ENCODE data around the gene GCAT. TPM values are rescaled to one million over a fixed set of nuclear protein-coding genes. Genes with fewer than 3 reads are reported as not detected.

Gene GCAT
- total and polyA plus RNA-seq, 10 of the 15 experiments (the other 5 are each of a cell fraction or from before 2014, with no cell fraction given), result 0.95 to 34.3 (median 15.3) TPM

DNA sequence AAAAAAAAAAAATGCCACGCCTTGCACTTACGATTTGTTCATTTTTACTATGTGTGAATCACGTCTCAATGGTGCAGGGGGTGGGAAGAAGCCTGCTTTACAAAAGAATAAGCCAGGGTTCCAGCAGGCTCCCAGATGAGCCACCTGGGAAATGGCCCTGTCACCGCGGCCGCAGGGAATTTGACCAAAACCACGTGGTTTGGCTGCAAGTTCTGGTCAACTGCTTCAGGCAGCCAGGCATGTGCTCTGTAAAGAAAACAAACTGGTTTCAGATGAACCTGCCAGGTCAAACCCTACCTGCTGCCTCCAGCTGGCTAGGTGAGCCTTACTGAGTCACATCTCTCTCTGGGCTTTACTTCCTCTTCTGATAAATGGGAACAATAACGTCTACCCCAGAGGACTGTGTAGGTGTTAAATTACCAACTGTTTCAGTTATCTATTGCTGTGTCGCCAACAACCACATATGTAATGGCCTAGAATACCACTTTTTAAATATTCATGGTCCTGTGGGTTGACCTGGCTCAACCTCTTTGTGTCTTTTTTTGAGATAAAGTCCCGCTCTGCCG, 30.5 kb upstream of the GCAT start (continued):
- no peak for TF ChIP-seq ZNF274 (IDR thresholded peaks at IDR 0.05; ENCODE audit: insufficient read depth, insufficient read length)

DNA sequence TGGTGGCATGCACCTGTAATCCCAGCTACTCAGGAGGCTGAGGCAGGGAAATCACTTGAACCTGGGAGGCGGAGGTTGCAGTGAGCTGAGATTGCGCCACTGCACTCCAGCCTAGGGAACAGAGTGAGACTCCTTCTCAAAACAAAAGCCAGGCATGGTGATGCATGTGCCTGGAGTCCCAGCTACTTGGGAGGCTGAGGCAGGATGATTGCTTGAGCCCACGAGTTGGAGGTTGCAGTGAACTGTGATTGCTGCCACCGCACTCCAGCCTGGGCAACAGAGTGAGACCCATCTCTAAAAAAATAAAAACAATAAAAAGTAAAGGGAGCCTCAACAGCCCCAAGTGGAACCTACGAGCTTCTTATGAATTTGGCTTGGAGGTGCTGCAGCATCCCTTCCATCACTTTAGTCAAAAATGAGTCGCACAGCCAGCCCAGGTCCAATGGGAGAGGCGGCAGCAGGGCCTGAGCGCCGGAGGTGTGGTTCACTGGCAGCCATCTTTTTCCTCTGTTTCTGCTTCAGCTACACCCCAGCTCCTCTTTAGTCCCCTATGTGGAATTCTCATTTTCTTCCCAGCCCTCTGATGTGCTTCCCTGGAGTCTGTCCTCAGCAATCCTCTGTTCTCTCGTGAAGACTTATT, 29.2 kb upstream of the GCAT start:
- Histone ChIP-seq H3K9ac (ENCODE audit: control insufficient read depth, insufficient read depth, low read length) (no peak overlapping the region), H3K4me1 (ENCODE audit: control insufficient read depth, insufficient read depth, low read length) (peaks cover 17% of the 10 kb centered on the region), H3K36me3 (ENCODE audit: control insufficient read depth in 2 of 2, insufficient read depth in 2 of 2, low read length in 1 of 2) (no peaks in the 10 kb centered on the region; a peak in 1 of 4 replicates), H3K79me2 (ENCODE audit: control insufficient read depth, insufficient read depth, low read length) (no peaks in the 10 kb centered on the region), H3K27me3 (replicated peaks in 1 of 2; ENCODE audit: control insufficient read depth in 2 of 2, insufficient read depth in 2 of 2, low read length in 1 of 2) (no peaks in the 10 kb centered on the region), H3K27ac (ENCODE audit: control insufficient read depth, insufficient read depth) (no peak overlapping the region), H3K4me3 (no peak overlapping the region), H3K4me2 (ENCODE audit: control insufficient read depth, insufficient read depth) (no peak overlapping the region), H4K20me1 (ENCODE audit: control insufficient read depth, insufficient read depth) (no peaks in the 10 kb centered on the region; the same call in 1 of the 2 replicates), H2AFZ (ENCODE audit: control insufficient read depth, low read depth, low read length) (no peak overlapping the region), H3K9me3 (replicated peaks; ENCODE audit: control insufficient read depth, insufficient read depth, low read length) (no peaks in the 10 kb centered on the region; the same call in 2 of the 3 replicates)
- WGBS (ENCODE audit: insufficient coverage, insufficient replicate concordance, low lambda C conversion rate, missing lambda C conversion rate), result 92% methylated on average over 10 of the region's 10 CpGs
- no TSS peak for BruUV-seq (replicated peaks)
- ChIA-PET CTCF (no interaction called here), SMC1A (ENCODE audit: uncharacterized antibody, unreplicated experiment) (no interaction called here), POLR2A (no interaction called here), RAD21 (ENCODE audit: unreplicated experiment) (interaction anchor here (0.9 kb wide), 1 partner anchor 29 kb away, joined by 3 read pairs; the partner anchor contains the start of gene GCAT)
- ATAC-seq (no peak), FAIRE-seq (no peak), DNase-seq (ENCODE audit: low read depth, low spot score) (no peak)
- in situ Hi-C loops (cut with MboI), result no loop called here
- intact Hi-C loops (cut with micrococcal nuclease; ENCODE audit: unreplicated experiment), result no loop called here
- TF ChIP-seq MEF2A (IDR thresholded peaks at IDR 0.05; ENCODE audit: insufficient read depth, low read depth, low read length) (no peak), SRF (IDR thresholded peaks at IDR 0.05; ENCODE audit: low read depth in 2 of 2, low read length in 2 of 2) (no peak), CBX5 (IDR thresholded peaks at IDR 0.05; ENCODE audit: low read depth) (no peak), SMC3 (IDR thresholded peaks at IDR 0.05; ENCODE audit: borderline replicate concordance, low read length) (no peak), SUZ12 (IDR thresholded peaks at IDR 0.05; ENCODE audit: unreplicated experiment) (no peak), IRF4 (IDR thresholded peaks at IDR 0.05; ENCODE audit: low read depth, low read length) (no peak), RBBP5 (conservative IDR thresholded peaks at IDR 0.05) (no peak), TCF12 (IDR thresholded peaks at IDR 0.05; ENCODE audit: low read depth, low read length) (no peak), SPI1 (IDR thresholded peaks at IDR 0.05; ENCODE audit: borderline replicate concordance, insufficient read depth, low read depth, low read length) (no peak), STAT3 (IDR thresholded peaks at IDR 0.05; ENCODE audit: low read depth, low read length) (no peak), BHLHE40 (IDR thresholded peaks at IDR 0.05; ENCODE audit: borderline replicate concordance in 1 of 2, low read depth in 2 of 2, low read length in 1 of 2) (no peak), POU2F2 (IDR thresholded peaks at IDR 0.05; ENCODE audit: borderline replicate concordance, low read depth, low read length) (no peak), ASH2L (IDR thresholded peaks at IDR 0.05; ENCODE audit: borderline replicate concordance, low read depth) (no peak), TARDBP (IDR thresholded peaks at IDR 0.05; ENCODE audit: borderline replicate concordance) (no peak), POLR2AphosphoS5 (IDR thresholded peaks at IDR 0.05; ENCODE audit: low read length) (no peak)
- TF ChIP-seq, protein P1, sequence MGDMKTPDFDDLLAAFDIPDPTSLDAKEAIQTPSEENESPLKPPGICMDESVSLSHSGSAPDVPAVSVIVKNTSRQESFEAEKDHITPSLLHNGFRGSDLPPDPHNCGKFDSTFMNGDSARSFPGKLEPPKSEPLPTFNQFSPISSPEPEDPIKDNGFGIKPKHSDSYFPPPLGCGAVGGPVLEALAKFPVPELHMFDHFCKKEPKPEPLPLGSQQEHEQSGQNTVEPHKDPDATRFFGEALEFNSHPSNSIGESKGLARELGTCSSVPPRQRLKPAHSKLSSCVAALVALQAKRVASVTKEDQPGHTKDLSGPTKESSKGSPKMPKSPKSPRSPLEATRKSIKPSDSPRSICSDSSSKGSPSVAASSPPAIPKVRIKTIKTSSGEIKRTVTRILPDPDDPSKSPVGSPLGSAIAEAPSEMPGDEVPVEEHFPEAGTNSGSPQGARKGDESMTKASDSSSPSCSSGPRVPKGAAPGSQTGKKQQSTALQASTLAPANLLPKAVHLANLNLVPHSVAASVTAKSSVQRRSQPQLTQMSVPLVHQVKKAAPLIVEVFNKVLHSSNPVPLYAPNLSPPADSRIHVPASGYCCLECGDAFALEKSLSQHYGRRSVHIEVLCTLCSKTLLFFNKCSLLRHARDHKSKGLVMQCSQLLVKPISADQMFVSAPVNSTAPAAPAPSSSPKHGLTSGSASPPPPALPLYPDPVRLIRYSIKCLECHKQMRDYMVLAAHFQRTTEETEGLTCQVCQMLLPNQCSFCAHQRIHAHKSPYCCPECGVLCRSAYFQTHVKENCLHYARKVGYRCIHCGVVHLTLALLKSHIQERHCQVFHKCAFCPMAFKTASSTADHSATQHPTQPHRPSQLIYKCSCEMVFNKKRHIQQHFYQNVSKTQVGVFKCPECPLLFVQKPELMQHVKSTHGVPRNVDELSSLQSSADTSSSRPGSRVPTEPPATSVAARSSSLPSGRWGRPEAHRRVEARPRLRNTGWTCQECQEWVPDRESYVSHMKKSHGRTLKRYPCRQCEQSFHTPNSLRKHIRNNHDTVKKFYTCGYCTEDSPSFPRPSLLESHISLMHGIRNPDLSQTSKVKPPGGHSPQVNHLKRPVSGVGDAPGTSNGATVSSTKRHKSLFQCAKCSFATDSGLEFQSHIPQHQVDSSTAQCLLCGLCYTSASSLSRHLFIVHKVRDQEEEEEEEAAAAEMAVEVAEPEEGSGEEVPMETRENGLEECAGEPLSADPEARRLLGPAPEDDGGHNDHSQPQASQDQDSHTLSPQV (IDR thresholded peaks at IDR 0.05), result no peak
- TF ChIP-seq, protein P2, sequence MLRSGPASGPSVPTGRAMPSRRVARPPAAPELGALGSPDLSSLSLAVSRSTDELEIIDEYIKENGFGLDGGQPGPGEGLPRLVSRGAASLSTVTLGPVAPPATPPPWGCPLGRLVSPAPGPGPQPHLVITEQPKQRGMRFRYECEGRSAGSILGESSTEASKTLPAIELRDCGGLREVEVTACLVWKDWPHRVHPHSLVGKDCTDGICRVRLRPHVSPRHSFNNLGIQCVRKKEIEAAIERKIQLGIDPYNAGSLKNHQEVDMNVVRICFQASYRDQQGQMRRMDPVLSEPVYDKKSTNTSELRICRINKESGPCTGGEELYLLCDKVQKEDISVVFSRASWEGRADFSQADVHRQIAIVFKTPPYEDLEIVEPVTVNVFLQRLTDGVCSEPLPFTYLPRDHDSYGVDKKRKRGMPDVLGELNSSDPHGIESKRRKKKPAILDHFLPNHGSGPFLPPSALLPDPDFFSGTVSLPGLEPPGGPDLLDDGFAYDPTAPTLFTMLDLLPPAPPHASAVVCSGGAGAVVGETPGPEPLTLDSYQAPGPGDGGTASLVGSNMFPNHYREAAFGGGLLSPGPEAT (IDR thresholded peaks at IDR 0.05; ENCODE audit: low read depth), result no peak

All from GM12878 (cell line).